OCI-M2 (cell line): ENCODE measurements around the gene KRT83.
"Not testable (repeated sequence)": the region's sequence is repeated elsewhere in the genome, so short reads cannot be mapped to it uniquely, and the experiment has no call there.

ENCODE experiments used
- DNase-seq: peaks from one replicate; lab custom pipeline; 2025; ENCODE audit not compliant: unreplicated experiment; lab: John Stamatoyannopoulos, UW

Gene KRT83

DNA sequence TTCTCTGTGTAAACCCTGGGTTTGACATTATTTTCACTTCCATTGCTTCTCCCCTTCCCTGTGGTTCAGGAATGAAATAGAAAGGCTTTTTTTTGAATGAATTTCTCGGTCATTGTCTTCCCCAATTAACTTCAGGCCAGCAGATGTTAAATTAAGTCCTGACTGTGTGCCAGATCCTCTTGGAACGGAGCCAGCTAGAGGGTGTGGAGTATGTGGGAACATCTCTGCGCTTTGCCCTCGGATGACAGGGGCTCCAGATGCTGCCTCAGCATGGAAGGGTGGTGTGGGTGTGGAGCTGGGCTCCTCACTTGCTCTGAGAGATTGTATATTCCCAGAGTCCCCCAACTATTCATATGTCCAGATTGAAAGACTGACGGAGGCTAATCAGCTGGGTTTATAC, 33.0 kb upstream of the KRT83 start:
- no peak for DNase-seq

GRCh38 chr12:52353766-52354165, 32.6 kb upstream of the KRT83 start:
- no peak for DNase-seq

- no peak for DNase-seq
Observed at GRCh38 chr12:52352951-52353350, 31.8 kb upstream of the KRT83 start.

- DNase-seq: no peak
Observed at GRCh38 chr12:52351196-52352059, 30.2 kb upstream of the KRT83 start.

DNA sequence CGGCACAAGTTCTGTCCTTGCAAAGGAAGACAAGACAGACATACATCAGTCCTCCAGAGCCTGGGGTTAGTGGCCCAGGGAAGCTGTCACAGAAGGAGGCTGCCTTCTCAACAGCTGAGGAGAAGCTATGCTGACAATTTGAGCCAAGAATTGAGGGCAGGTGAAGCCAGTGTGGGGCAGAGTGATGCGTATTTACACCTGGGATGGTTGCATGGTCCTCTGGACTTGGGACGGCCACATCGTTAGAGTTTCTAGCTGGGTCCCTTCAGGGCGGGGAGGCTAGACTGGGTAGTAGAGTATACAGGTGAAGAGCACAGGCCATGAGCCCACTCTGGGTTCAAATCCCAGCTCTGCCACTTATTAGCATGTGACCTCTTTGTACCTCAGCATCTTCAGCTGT, 29.6 kb upstream of the KRT83 start:
- DNase-seq: no peak

- no peak for DNase-seq
Observed at GRCh38 chr12:52350021-52350620, 28.9 kb upstream of the KRT83 start.

- DNase-seq: no peak
Observed at GRCh38 chr12:52349196-52349595, 28.0 kb upstream of the KRT83 start.

DNA sequence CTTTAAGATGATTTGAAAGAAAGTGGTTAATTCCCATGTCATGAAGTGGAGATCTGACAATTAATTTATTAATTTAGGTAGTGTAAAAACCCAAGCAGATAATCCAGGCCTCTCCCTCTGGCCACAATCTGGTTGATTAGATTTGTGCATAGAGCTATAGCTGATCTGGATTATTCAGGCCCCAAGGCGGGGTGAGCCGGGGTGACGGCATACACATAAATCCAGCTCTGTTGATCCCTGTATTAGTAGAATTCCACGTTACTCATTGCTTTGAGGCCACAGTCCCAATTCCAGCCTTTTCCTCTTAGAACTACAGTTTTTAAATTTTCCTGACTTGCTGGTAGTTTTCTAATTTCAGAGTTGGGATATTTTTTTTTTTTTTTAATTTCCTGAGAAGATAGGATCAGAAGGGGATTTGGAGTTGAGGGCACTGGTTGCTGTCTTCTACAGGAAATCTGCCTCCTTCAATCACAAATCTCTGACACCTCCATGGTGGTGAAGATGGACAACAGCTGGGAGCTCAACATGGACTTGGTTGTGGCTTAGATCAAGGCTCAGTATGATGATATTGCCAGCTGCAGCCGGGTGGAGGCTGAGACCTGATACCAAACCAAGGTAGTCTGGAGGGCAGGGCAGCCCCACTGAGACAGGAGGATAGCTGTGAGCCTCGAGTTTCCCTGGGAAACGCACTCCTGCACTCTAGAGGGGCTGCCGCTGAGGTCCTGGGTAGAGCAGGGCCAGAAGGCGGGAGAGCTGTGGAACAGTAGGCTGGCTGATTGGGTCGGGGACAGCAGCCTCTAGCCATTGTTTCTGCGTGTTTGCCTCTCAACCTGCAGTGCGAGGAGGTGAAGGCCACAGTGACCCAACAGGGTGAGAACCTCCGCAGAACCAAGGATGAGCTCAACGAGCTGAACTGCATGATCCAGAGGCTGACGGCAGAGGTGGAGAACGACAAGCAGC, 26.6 kb upstream of the KRT83 start:
- no peak for DNase-seq

DNA sequence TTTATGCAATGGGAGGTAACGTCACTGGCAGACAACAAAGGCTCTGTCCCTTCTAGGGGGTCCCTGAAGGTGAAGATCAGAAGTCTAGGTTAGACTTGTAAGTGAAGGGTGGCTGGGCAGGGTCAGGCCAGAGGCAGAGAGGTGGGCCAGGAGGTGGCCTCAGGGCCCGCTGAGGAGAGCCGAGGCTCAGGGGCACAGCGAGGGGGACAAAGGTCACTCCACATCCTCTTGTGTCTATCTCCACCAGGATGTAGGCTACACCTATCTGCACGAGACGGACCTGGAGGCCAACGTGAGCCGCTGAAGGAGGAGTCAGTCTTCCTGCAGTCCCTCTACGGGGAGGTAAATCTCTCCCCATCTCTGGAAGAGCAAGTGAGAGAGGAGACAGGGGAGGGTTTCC, 25.8 kb upstream of the KRT83 start:
- no peak for DNase-seq

GRCh38 chr12:52346593-52346992, 25.4 kb upstream of the KRT83 start:
- no peak for DNase-seq

DNA sequence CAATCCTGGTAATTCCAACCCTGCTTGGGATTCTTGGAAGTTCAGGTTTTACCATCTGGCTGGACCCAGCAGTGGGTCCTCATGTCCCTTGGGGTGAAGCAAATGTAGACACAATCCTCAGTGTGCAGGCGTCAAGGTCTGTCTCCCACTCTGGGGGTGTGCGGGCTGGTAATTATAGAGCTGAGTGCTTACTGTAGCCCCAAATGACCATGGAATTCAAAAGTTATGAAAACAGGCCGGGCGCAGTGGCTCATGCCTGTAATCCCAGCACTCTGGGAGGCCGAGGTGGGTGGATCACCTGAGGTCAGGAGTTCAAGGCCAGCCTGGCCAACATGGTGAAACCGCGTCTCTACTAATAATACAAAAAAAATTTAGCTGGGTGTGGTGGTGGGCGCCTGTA, 23.8 kb upstream of the KRT83 start:
- not testable (repeated sequence) for DNase-seq

- no peak for DNase-seq
Observed at GRCh38 chr12:52344111-52344510, 22.9 kb upstream of the KRT83 start.

- DNase-seq: no peak
Observed at GRCh38 chr12:52343550-52343949, 22.4 kb upstream of the KRT83 start.

GRCh38 chr12:52342781-52343490, 21.7 kb upstream of the KRT83 start:
- DNase-seq: no peak

- no peak for DNase-seq
Observed at GRCh38 chr12:52341066-52341580, 19.9 kb upstream of the KRT83 start.

DNA sequence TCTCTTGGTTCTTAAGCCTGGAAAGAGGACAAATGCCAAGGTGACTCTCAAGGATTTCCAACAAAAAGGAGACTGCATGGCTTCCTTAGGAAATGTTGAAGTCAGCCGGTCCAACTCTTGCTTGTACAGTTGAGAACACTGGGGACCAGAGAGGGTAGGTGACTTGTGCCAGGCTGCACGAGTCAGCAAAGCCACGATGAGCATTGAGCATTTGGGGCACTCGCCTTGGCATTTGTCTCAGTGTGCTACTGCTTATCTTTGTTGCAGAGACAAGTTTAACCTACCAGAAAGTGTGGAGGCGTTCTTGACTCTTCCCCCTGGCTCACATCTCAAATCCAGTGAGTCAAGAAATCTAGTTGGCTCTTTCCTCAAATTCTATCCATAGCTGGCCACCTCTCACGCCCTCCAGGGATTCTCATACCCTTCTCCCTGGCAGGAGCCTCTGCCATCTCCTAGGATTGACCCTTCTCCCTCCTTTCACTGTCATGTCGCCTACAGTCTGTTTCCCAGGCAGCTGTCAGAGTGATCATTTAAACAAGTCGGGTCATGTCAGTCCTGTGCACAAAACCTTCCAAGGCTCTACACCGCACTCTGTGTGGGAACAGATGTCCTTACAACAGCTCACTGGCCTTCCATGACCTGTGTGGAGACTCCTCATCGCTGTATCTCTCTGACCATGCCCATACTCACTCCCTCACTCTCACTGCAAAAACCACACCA, 17.2 kb upstream of the KRT83 start:
- no peak for DNase-seq

- DNase-seq: no peak
Observed at GRCh38 chr12:52337054-52337453, 15.9 kb upstream of the KRT83 start.

GRCh38 chr12:52336641-52337040, 15.4 kb upstream of the KRT83 start:
- no peak for DNase-seq

GRCh38 chr12:52335598-52336262, 14.5 kb upstream of the KRT83 start:
- no peak for DNase-seq
